ENCODE results near the gene CARD19.
"Not testable (repeated sequence)": the region's sequence is repeated elsewhere in the genome, so short reads cannot be mapped to it uniquely, and the experiment has no call there.

Gene CARD19

DNA sequence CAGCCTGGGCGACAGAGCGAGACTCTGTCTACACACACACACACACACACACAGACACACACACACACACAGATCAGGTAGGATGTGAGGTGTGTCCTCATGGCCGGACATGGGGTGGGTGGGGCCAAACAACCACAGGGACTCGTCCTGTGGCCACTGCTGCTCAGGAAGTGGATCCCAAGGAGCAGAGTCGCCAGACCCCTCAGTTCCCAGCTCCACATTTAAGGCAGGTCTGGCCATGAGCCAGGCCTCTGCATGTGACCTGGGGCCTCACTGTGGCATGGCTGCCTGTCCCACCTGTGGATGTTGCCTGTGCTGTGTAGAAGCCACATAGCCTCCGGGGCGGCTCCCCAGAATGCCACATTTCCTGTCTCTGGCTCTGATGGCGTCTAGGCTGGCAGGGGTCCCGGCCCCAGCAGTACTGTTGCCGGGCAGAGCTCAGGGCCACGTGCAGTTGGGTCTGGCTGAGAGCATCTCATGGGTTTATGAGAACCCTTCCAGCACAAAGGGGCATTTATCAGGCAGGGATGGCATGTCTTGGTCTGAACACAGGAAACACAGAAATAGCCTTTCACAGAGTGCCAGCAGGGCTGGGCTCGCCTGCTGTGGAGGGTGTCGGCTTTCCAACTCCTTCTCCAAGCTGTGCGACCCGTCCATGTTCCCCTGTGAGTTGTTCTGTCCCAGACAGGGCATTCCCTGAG lies 48.0 kb downstream of the CARD19 start:
- FAIRE-seq = no peak
- TF ChIP-seq TAF1 (IDR thresholded peaks at IDR 0.05; ENCODE audit: borderline replicate concordance, low read depth, low read length) (no peak), POLR2A (IDR thresholded peaks at IDR 0.05; ENCODE audit: low read depth, low read length) (no peak), POLR2AphosphoS5 (IDR thresholded peaks at IDR 0.05; ENCODE audit: low read depth, low read length) (no peak)
- no peak for DNase-seq (ENCODE audit: insufficient read length)

DNA sequence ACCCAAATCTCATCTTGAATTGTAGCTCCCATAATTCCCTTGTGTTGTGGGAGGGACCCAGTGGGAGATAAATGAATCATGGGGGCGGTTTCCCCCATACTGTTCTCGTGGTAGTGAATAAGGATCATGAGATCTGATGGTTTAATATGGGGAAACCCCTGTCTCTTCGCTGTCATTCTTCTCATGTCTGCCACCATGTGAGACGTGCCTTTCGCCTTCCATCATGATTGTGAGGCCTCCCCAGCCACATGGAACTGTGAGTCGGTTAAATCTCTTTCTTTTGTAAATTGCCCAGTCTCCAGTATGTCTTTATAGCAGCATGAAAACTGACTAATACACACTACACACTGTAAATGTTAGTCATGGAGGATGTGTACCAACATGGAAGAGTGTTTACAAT lies 50.7 kb downstream of the CARD19 start:
- FAIRE-seq; DNase-seq (ENCODE audit: insufficient read length): not testable (repeated sequence)

DNA sequence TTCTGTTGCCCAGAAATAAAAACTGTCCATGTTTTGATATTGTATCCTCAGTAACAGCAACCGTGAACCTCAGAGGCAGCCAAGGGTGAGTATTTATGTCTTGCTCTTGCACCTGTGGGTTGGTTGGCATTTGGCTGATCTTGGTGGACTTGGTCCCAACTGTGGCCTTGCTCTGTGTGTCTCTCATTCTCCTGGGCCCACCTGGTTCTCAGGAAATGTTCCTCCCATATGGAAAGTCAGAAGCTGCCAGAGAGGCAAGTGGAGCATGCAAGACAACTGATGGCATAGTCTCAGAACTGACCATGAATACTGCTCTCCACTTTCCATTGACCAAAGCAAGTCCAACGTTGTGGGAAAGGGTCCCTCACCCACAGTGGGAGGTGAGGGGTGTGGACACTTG lies 51.6 kb downstream of the CARD19 start:
- FAIRE-seq = no peak
- no peak for TF ChIP-seq POLR2A (IDR thresholded peaks at IDR 0.05; ENCODE audit: low read depth, low read length)
- DNase-seq (ENCODE audit: insufficient read length) = no peak

DNA sequence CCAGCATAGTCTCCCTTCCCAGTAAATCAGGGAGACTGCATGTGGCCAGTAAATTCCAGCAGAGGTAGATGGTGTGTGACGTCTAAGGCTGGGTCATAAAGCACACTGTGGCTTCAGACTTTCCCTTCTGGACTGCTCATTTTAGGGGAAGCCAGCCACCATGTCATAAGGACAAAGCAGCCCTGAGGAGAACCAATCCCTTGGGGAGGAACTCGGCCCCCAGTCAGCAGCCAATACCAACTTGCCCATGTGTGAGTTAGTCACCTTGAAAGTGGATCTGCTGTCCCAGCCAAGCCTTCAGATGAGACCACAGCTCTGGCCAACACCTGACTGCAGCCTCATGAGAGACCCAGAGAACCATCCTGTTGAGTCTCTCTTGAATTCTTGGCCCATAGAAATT lies 52.7 kb downstream of the CARD19 start:
- DNase-seq (ENCODE audit: insufficient read length) (no peak), FAIRE-seq (no peak)
- TF ChIP-seq POLR2AphosphoS5 (IDR thresholded peaks at IDR 0.05; ENCODE audit: low read depth, low read length) (no peak), TAF1 (IDR thresholded peaks at IDR 0.05; ENCODE audit: borderline replicate concordance, low read depth, low read length) (no peak), POLR2A (IDR thresholded peaks at IDR 0.05; ENCODE audit: low read depth, low read length) (no peak)

DNA sequence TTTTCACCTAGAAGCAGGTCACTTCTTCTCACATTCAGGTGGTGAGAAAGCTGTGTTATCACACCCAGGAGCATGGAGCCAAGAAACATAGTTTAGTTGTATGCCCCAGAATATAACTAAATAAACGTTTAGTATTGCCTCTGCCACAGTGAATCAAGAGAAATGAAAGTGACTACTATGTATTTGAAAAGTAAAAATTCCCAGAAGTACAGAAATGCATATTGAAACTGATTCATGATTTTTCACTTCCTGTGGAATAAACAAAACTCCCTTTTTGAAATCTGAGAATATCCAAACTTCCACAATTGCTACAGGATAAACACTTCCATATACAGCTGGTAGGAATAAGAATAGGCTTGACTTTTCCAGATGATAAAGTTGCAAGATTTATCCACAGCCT lies 53.3 kb downstream of the CARD19 start:
- no peak for FAIRE-seq
- no peak for DNase-seq (ENCODE audit: insufficient read length)
- no peak for TF ChIP-seq POLR2AphosphoS5 (IDR thresholded peaks at IDR 0.05; ENCODE audit: low read depth, low read length)

DNA sequence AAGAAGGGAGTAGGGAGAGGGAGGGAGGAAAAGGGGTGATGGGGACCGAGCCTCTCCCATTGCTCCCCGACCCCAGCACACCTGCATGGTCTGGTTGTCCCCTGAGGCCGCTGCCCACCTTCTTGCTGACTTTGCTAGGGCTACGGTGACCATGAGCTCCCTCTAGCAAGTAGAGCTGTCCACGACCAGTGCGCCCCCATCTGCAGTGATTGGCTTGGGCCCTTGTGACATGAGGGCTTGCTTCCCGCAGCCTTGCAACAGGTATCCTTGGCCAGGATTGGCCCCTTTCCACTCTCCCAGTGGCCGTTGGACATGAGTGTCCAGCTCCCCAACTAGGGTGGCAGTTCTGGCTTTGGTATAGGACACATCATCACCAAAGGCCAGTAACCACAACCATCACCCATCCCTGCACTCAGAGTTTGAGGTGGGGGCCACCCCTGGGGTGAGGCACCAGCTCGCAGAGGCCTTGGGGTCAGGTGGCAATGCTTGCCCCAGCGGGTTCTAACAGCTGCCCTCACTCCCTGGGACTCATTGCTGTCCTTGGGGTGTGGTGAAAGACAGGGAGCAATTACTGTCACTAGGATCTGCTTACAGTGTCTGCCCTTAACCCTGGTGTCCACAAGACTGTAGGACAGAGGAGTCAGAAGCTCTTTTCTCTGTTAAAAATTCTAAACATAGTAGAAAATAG lies 55.2 kb downstream of the CARD19 start:
- TF ChIP-seq TAF1 (IDR thresholded peaks at IDR 0.05; ENCODE audit: borderline replicate concordance, low read depth, low read length) (no peak), POLR2A (IDR thresholded peaks at IDR 0.05; ENCODE audit: low read depth, low read length) (no peak), POLR2AphosphoS5 (IDR thresholded peaks at IDR 0.05; ENCODE audit: low read depth, low read length) (no peak)
- DNase-seq (ENCODE audit: insufficient read length) (no peak), FAIRE-seq (no peak)

DNA sequence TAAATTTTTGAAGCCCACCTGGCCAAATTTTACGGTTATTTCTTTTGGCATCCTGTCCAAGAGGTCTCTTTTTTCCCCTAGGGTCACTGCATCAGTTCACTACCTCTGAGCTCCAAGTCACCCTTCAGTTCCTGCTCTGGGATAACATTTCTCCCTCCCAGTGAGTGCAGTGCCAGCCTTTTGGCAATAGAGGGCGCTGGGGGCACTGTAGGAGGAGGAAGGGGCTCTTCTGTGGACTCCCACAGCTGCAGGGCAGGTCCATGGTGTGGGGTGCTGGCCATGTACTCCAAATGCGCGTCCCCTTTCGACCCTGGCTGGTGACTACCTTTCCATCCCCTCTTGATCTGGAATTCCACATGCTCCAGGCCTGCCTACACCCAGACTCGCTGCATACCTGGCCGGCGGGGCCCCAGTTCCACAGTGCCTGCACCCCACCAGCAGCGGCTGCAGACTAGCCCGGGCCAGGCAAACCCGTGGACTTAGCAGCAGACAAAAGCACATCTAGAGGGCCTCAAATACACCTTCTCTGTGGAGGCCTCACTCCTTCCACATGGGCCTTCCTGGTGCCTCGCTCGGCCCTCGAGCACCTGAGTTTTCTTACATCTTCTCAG lies 58.4 kb downstream of the CARD19 start:
- no peak for DNase-seq (ENCODE audit: insufficient read length)
- FAIRE-seq = no peak
- TF ChIP-seq POLR2A (IDR thresholded peaks at IDR 0.05; ENCODE audit: low read depth, low read length) (no peak), POLR2AphosphoS5 (IDR thresholded peaks at IDR 0.05; ENCODE audit: low read depth, low read length) (no peak), TAF1 (IDR thresholded peaks at IDR 0.05; ENCODE audit: borderline replicate concordance, low read depth, low read length) (no peak)

DNA sequence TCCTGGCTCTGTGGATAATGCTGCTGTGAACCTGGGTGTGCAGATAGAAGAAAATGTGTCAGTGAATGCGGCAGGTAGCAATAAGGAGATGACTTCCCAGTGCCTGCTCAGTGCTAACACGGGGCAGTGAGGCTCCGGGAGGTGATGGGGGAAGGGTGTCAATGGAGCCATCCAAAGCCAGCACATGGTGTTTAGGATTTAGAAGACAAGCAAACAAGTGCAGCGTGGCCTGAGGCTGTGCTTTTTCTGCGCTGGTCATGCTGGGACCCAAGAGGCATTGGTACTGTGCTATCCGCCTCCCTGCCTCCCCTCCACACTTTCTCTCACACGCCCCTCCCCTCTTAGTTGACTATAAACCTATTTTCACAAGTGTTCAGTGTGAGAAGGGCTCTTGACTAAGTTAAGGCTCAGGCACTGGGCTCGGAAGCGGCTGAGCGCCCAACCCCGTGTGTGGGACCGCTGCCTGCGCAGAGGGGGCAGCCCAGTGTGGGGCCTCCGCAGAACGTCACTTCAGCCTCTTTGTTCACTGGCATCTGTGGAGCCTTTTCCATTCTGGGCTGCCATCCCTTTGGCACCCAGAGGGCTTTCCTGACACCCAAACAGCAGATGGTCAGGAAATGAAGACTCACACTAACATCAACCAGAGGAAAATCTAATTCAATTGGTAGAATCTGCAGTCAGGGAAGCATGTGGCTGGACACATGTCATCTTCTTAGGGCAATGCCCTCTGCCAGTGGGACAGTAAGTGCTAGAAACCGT lies 59.9 kb downstream of the CARD19 start:
- FAIRE-seq = no peak
- no peak for TF ChIP-seq POLR2AphosphoS5 (IDR thresholded peaks at IDR 0.05; ENCODE audit: low read depth, low read length)
- DNase-seq (ENCODE audit: insufficient read length) = no peak

DNA sequence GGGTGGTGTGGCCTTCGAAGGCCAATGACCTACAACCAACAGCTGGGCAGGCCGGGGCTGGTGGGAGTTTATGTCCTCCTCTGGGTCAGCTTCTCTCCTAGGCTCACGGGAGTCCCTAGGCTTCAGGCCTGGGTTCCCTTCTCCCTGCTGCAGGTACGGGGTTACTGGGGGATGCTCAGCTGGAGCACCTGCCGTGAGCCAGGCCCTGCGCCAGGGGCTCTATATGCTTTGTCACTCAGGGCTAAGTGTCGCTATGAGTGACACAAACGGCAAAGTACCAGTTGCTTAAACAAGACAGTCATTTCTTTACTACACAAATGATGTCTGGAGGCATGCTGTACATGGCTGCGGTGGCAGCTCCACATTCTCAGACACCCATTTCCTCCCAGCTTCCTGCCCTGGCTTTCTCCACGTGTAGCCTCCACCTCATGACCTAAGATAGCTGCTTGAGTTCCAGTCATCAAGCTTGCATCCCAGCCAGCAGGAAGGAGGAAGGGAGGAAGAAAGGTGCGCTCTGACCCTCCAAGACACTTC lies 60.5 kb downstream of the CARD19 start:
- peak; percentile 56 for DNase-seq (ENCODE audit: insufficient read length)
- FAIRE-seq = peak; percentile 78
- TF ChIP-seq POLR2A (IDR thresholded peaks at IDR 0.05; ENCODE audit: low read depth, low read length) (no peak), POLR2AphosphoS5 (IDR thresholded peaks at IDR 0.05; ENCODE audit: low read depth, low read length) (peak; percentile 30; the same call in 1 of the 2 replicates)

DNA sequence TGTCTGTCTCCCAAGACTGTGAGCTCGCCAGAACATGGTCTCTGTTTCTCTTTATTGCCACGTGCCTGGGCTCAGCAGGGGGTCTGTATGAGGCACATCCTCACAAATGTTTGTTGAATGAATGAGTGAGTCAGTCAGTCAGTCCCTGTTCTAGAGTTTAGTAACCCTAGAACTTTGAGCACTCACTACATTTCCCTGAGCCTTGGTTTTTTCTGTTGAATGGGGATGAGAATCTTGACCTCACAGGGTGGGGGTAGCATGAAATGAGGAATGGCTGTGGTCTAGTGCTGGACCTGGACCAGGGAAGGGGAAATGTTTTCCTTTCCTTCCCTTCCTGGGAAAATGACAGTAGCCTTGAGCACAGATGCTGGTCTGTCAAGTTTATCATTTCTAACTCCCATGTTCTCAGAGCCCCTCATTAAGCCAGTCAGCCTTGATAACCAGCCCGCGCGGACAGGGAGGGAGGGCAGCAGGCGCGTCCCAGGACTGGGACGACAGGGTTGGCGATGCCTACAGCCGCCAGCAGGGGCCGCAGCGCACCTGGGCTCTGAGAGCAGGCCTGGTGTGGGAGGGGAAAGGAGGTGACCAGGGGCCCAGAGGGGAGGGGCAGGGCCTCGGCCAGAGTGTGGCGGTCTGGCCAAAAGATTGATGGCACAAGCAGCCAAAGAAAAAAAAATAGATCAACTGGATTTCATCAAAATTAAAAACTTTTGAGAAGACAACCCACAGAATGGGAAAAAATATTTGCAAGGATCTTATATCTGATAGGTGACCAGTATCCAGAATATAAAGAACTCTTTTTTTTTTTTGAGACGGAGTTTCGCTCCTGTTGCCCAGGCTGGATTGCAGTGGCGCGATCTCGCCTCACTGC lies 63.8 kb downstream of the CARD19 start:
- DNase-seq (ENCODE audit: insufficient read length) = peak; percentile 84
- no peak for TF ChIP-seq POLR2AphosphoS5 (IDR thresholded peaks at IDR 0.05; ENCODE audit: low read depth, low read length)
- no peak for TF ChIP-seq TAF1 (IDR thresholded peaks at IDR 0.05; ENCODE audit: borderline replicate concordance, low read depth, low read length)
- no peak for TF ChIP-seq POLR2A (IDR thresholded peaks at IDR 0.05; ENCODE audit: low read depth, low read length)
- peak; percentile 98 for FAIRE-seq
